Breast epithelium (tissue), 3 donors: ENCODE results near the gene STT3B.

ENCODE experiments used
- POLR2A ChIP-seq: fragments of 450-650 bp; IDR thresholded peaks from one replicate; pipeline ENCODE4 v1.6.1; 2016; ENCODE audit warnings: antibody characterized with exemption, mild to moderate bottlenecking, moderate library complexity
- POLR2AphosphoS5 ChIP-seq, 3 donors: sonication (generic); formaldehyde crosslinking; IDR thresholded peaks; one replicate each; pipeline ENCODE4 v1.6.1; 2017; ENCODE audit warnings: antibody characterized with exemption in 3 of 3

DNA sequence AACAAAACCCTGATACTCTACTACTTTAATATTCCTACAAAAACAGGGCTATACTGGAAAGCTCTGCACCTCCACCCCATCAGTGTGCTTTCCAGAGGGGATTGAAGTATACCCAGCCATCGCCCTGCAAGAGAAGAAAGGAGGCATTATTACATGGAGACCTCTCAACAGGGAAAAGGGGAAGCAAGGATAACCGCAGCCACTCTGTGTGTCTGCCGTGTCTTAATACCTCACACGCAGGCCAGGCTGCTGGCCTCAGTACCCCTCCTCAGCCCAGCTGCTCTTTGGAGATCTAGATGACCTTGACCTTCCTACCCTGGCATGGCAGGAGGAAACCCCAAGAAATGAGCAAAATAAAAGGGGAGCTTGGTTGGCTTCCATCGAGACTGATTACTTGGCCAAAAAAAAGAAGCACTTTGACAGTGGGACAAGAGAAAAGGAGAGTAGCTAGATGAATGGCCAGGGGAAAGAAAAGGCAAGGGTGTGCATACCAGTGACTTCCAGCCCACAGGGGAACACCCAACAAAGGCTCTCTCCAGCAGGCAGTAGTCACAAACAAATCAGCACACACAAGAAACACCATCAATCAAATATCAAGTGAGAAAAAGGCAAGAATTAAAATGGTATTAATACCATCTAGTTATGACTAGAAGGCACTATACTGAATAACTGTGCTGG is 129.4 kb downstream of the STT3B start:
- TF ChIP-seq POLR2A: no peak
- no peak for TF ChIP-seq POLR2AphosphoS5 (IDR thresholded peaks at IDR 0.05)
